Spleen (tissue), 11 donors: ENCODE measurements around the gene KMT2B. TPM values are rescaled to one million over a fixed set of nuclear protein-coding genes. Genes with fewer than 3 reads are reported as not detected.
A peak's percentile ranks its signal among the peaks of the same experiment; 100 is the strongest.

Source experiments
- DNase-seq: peaks from one replicate; pipeline ENCODE4 v3.0.0-alpha.2; 2020
- H3K27ac ChIP-seq, 8 donors: fragments of 200-600 bp; sonication (generic) in 7 of 8; 1 replicate in 4 of 8; 2 replicates in 4 of 8; pipeline versions ENCODE4 v1.5.0 to v1.8.0; 2016 to 2021; ENCODE audit warnings: inconsistent platforms in 4 of 8, mild to moderate bottlenecking in 4 of 8, moderate library complexity in 1 of 8
- H3K27me3 ChIP-seq, 7 donors: fragments of 200-600 bp; sonication (generic) in 6 of 7; replicated peaks in 1 of 7; 1 replicate in 4 of 7; 2 replicates in 3 of 7; pipeline versions ENCODE4 v1.5.0 to v1.8.0; 2016 to 2021; ENCODE audit warnings: inconsistent platforms in 3 of 7, mild to moderate bottlenecking in 1 of 7
- H3K36me3 ChIP-seq, 6 donors: fragments of 200-600 bp; sonication (generic) in 5 of 6; 1 replicate in 4 of 6; 2 replicates in 2 of 6; pipeline versions ENCODE4 v1.5.0 to v1.8.0; 2016 to 2021; ENCODE audit warnings: inconsistent platforms in 2 of 6
- H3K4me1 ChIP-seq, 6 donors: fragments of 200-600 bp; sonication (generic) in 5 of 6; 1 replicate in 3 of 6; 2 replicates in 3 of 6; pipeline versions ENCODE4 v1.5.0 to v1.8.0; 2016 to 2021; ENCODE audit warnings: inconsistent platforms in 3 of 6
- H3K4me3 ChIP-seq, 8 donors: fragments of 200-600 bp; sonication (generic) in 7 of 8; 1 replicate in 4 of 8; 2 replicates in 4 of 8; pipeline versions ENCODE4 v1.5.0 to v1.8.0; 2016 to 2021; ENCODE audit warnings: inconsistent platforms in 4 of 8, mild to moderate bottlenecking in 4 of 8, moderate library complexity in 2 of 8
- H3K9me3 ChIP-seq, 8 donors: fragments of 200-600 bp; sonication (generic) in 7 of 8; 1 replicate in 4 of 8; 2 replicates in 4 of 8; pipeline versions ENCODE4 v1.5.0 to v1.8.0; 2016 to 2021; ENCODE audit warnings: inconsistent platforms in 4 of 8
- CTCF ChIP-seq, 11 experiments: fragments of 200-600 bp in 7 of 11; fragments of 450-650 bp in 4 of 11; sonication (generic) in 4 of 11; IDR thresholded peaks in 8 of 11; conservative IDR thresholded peaks in 3 of 11; 1 replicate in 7 of 11; 2 replicates in 4 of 11; pipeline versions ENCODE4 v1.4.0 to v1.8.0; 2016 to 2021; ENCODE audit warnings: antibody characterized with exemption in 11 of 11, inconsistent platforms in 4 of 11, mild to moderate bottlenecking in 1 of 11
- POLR2A ChIP-seq, 3 donors: fragments of 450-650 bp; IDR thresholded peaks; one replicate each; pipeline ENCODE4 v1.5.1; 2017; ENCODE audit warnings: antibody characterized with exemption in 3 of 3, mild to moderate bottlenecking in 1 of 3
- POLR2AphosphoS5 ChIP-seq, 3 donors: sonication (generic); formaldehyde crosslinking; IDR thresholded peaks; one replicate each; pipeline ENCODE4 v1.5.1; 2017; ENCODE audit warnings: antibody characterized with exemption in 3 of 3
- WGBS, 5 donors: extraction: QIAGEN DNeasy Blood & Tissue Kit in 3 of 5; methylation state at CpG; one replicate each; pipeline versions ENCODE4 v1.1.5 to v1.1.7; 2013 to 2018; 5-methylcytosine and 5-hydroxymethylcytosine counted together
- intact Hi-C: fragments of 100-400 bp; cut with DNase I; formaldehyde crosslinking; loops from one replicate; pipeline ENCODE4 v1.15.0; 2023; ENCODE audit warnings: low total_unique reads
- polyA plus RNA-seq, 3 donors: library from polyadenylated mRNA; stranded (reverse); fragments of 200-250 nt; gene quantifications; one replicate each; pipeline ENCODE4 v1.2.1, GENCODE V29; 2013
- total RNA-seq, 7 donors: library from RNA; depleted of rRNA in 3 of 7; stranded (reverse); fragments of >200 nt in 3 of 7; fragmentation: NEBNext Ultra II Directional in 4 of 7; extraction: Animal tissue kit (Norgen Biotek cat#: 25700) in 4 of 7; gene quantifications; one replicate each; pipeline versions ENCODE4 v1.1.0 to v1.2.1, GENCODE V29; 2016 to 2021
- donor health status: healthy with polysubstance abuse.
- donor health status: DM: no; HTN: no; CAD: no; lungs with moderate emphysema.
- donor health status: DM: no; HTN: no; CAD: no.
- donor health status: Bipolar disorder and iron deficiency.
- donor health status: healthy.
- donor health status: DM: no; HTN: no; CAD: no.
- donor health status: DM: yes; HTN: yes; CAD: no.

KMT2B gene
- total and polyA plus RNA-seq, 10 donors = 17.6 to 58.2 (median 45.8) TPM

- 86 to 92% (median 88%) methylated on average over 9 of the region's 9 CpGs for WGBS, 5 donors
- H3K27ac ChIP-seq = peak overlapping the region in 1 of 8 donors; percentile 97
- H3K27me3 ChIP-seq = no peaks in the 10 kb centered on the region
- H3K4me3 ChIP-seq = peak overlapping the region in 1 of 8 donors; percentile 87
- peaks cover 0 to 58% (median 52%) of the 10 kb centered on the region in 6 donors for H3K36me3 ChIP-seq
- no peak for TF ChIP-seq POLR2A (IDR thresholded peaks at IDR 0.05)
- no peak for TF ChIP-seq POLR2AphosphoS5 (IDR thresholded peaks at IDR 0.05)
- TF ChIP-seq CTCF (IDR thresholded peaks at IDR 0.05 in 8 of 11, conservative IDR thresholded peaks at IDR 0.05 in 3 of 11) = no peak
- no peaks in the 10 kb centered on the region for H3K9me3 ChIP-seq
- intact Hi-C loops = no loop called here
- peaks cover 26 to 70% (median 36%) of the 10 kb centered on the region in 6 donors for H3K4me1 ChIP-seq
- DNase-seq = no peak
Measured at GRCh38 chr19:35720163-35720524, 2.3 kb downstream of the KMT2B start.

GRCh38 chr19:35720648-35721047 is 2.8 kb downstream of the KMT2B start:
- no peak for DNase-seq
- intact Hi-C loops = no loop called here
- Histone ChIP-seq H3K36me3 (peaks cover 0 to 63% (median 57%) of the 10 kb centered on the region in 6 donors), H3K27ac (no peak overlapping the region), H3K9me3 (no peaks in the 10 kb centered on the region), H3K4me1 (peaks cover 21 to 65% (median 31%) of the 10 kb centered on the region in 6 donors), H3K4me3 (no peak overlapping the region), H3K27me3 (no peaks in the 10 kb centered on the region)
- WGBS, 5 donors = 78 to 91% (median 86%) methylated on average over 15 to 17 of the region's 17 CpGs
- TF ChIP-seq POLR2AphosphoS5 (IDR thresholded peaks at IDR 0.05) (peak in 1 of 3 donors; percentile 29), POLR2A (IDR thresholded peaks at IDR 0.05) (no peak), CTCF (IDR thresholded peaks at IDR 0.05 in 8 of 11, conservative IDR thresholded peaks at IDR 0.05 in 3 of 11) (no peak)

- no peaks in the 10 kb centered on the region for H3K9me3 ChIP-seq
- peaks cover 0 to 71% (median 64%) of the 10 kb centered on the region in 6 donors for H3K36me3 ChIP-seq
- TF ChIP-seq POLR2AphosphoS5 (IDR thresholded peaks at IDR 0.05) (peak in 1 of 3 donors; percentile 56), CTCF (IDR thresholded peaks at IDR 0.05 in 8 of 11, conservative IDR thresholded peaks at IDR 0.05 in 3 of 11) (no peak), POLR2A (IDR thresholded peaks at IDR 0.05) (no peak)
- H3K27me3 ChIP-seq = no peaks in the 10 kb centered on the region
- no peak for DNase-seq
- WGBS, 5 donors = 93 to 97% (median 95%) methylated on average over 14 to 16 of the region's 16 CpGs
- intact Hi-C loops = no loop called here
- no peak overlapping the region for H3K4me3 ChIP-seq
- H3K27ac ChIP-seq = no peak overlapping the region
- H3K4me1 ChIP-seq = peaks cover 14 to 58% (median 24%) of the 10 kb centered on the region in 6 donors
Measured at GRCh38 chr19:35721374-35721773, 3.6 kb downstream of the KMT2B start.

- WGBS, 5 donors = 91 to 97% (median 95%) methylated on average over 11 to 14 of the region's 14 CpGs
- H3K27me3 ChIP-seq = no peaks in the 10 kb centered on the region
- H3K27ac ChIP-seq = no peak overlapping the region
- DNase-seq = no peak
- H3K4me3 ChIP-seq = no peak overlapping the region
- peak in 1 of 3 donors; percentile 25 for TF ChIP-seq POLR2AphosphoS5 (IDR thresholded peaks at IDR 0.05)
- TF ChIP-seq POLR2A (IDR thresholded peaks at IDR 0.05) = no peak
- no peak for TF ChIP-seq CTCF (IDR thresholded peaks at IDR 0.05 in 8 of 11, conservative IDR thresholded peaks at IDR 0.05 in 3 of 11)
- intact Hi-C loops = no loop called here
- no peaks in the 10 kb centered on the region for H3K9me3 ChIP-seq
- peaks cover 11 to 50% (median 22%) of the 10 kb centered on the region in 6 donors for H3K4me1 ChIP-seq
- H3K36me3 ChIP-seq = peaks cover 0 to 82% (median 75%) of the 10 kb centered on the region in 6 donors
Measured at GRCh38 chr19:35722461-35722860, 4.7 kb downstream of the KMT2B start.
